ELR (cell line): ENCODE data around the gene STIL.
"Not testable (repeated sequence)": the region's sequence is repeated elsewhere in the genome, so short reads cannot be mapped to it uniquely, and the experiment has no call there.

ENCODE experiments used
- DNase-seq: peaks from one replicate; pipeline ENCODE4 v3.0.0-alpha.2; 2015; ENCODE audit warnings: low read depth

STIL gene

DNA sequence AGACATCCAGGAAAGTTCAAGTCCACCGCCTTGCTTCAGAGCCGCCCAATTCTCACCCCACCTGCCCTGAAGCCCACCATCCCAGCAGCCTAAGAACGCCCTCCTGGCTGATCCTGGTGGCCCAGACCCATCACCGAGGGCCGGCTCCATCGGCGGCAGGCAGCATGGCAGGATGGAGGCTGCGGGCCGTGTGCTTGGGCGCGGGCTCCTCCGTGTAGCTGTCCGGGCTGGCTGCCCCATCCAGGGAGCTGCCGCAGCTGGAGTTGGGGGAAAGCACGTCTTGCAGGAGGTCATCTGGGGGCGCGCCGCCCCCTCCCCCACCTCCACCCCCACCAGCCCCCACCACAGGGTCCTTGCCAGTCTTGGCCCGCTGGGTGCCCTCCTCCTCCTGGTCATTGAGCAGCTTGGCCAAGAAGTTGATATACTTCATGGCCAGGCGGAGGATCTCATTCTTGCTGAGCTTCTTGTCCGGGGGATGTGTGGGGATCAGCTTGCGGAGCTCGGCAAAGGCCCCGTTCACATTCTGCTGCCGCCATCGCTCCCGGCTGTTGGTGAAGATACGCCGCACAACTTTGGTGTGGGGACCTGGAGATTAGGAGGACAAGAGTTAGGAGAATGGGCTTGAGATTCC is 94.2 kb downstream of the STIL start:
- DNase-seq, result no peak

DNA sequence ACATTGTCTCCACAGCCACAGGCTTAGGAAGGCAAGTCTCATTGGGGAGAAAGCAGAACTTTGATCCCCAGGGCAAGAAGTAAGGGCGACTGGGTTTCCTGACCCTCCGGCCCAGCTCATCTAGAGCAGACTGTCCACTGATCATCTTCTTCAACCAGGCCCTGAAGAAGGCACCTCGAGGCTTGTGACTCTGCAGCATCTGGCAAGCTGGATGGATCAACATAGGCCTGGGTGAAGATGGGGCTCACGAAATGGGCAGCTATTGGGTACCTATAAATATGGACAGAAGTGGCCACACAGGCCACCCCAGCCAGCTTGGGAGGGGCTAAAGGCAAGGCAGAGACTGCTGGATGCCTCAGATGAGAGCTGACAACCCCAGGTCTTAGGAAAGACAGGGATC is 94.9 kb downstream of the STIL start:
- no peak for DNase-seq

- DNase-seq, result no peak
These were observed 97.5 kb downstream of the STIL start for GRCh38 chr1:47216278-47217059.

DNA sequence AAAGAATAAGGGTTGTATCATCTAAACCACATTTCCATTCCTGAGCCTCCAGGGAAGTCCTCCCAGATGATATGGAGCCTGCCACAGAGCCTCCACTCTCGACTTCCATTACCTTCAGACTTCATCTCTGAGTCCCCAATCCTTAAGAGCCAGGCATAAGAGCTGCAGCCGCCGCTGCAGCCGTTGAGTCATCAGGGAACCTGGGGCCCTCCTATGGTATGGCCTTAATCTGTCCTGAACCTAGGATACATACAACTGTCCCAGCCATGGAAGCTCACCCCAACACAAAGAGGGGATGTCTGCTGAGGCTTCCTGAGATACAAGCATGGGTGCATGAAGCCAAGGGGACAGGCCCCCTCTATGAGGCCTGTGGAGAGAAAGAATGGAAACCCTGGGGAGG is 98.2 kb downstream of the STIL start:
- DNase-seq, result no peak

DNA sequence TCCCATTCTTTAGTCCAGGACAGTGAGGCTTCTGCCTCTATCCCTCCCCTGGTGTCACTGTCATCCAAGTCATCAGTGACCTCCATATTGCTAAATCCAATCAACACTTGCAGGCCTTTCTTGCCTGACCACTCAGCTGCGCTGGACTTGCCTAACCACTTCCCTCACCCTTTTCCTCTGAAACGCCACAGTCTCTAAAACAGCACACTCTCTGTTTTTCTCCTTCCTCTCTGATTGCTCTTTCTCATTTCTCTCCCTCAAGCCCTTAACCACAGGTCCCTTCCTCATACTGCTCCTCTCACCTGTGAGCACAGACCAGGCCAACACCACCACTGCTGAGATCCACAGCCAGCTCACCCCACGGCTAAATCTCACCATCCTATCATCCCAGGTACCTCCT is 99.4 kb downstream of the STIL start:
- DNase-seq, result no peak

GRCh38 chr1:47213230-47213963 is 100.5 kb downstream of the STIL start:
- DNase-seq, result no peak

- DNase-seq, result no peak
These were observed 101.2 kb downstream of the STIL start for GRCh38 chr1:47212636-47213229.

GRCh38 chr1:47211796-47212269 is 102.1 kb downstream of the STIL start:
- DNase-seq, result no peak

DNA sequence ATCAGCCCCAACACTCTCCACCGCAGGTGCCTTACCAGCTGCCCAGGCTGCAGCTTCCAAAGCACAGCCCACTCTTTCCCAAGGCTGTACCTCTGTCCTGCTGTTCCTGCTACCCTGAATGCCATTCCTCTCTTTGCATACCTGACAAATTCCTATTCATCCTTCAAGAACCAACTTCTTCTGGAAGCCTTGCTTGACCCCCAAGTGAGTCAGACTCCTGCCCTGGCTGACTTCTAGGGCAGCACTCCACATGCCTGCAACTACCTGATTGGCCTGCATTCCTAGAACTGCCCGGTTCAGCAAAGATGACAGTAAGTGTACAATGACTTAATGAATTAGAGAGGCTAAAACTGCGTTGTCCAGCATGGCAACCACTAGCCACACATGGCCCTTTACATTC is 103.3 kb downstream of the STIL start:
- DNase-seq, result no peak

- DNase-seq, result peak; percentile 22
These were observed 104.1 kb downstream of the STIL start for GRCh38 chr1:47209725-47210325.

DNA sequence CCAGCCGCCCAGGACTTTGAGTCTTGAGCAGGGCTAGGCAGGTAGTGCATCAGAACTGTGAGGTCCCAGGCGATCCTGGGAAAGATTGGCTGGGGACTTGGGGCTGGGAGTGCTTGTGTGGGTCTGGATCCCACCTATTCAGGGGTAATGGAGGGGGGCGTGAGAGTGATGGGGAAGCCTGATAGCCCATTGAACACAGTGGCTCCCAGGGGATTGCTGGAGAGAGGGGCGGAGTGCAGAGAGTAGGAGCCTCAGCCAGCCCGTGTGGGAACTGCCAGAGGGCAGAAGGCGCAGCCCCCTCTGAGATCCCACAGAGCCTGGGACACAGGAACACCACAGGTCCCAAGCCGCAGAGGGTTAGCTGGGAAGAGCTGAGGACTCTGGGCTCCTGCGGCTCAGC is 104.9 kb downstream of the STIL start:
- no peak for DNase-seq

GRCh38 chr1:47208374-47208850 is 105.5 kb downstream of the STIL start:
- DNase-seq, result peak; percentile 30

- peak; percentile 67 for DNase-seq
These were observed 106.1 kb downstream of the STIL start for GRCh38 chr1:47207803-47208373.

- no peak for DNase-seq
These were observed 108.0 kb downstream of the STIL start for GRCh38 chr1:47205918-47206317.

DNA sequence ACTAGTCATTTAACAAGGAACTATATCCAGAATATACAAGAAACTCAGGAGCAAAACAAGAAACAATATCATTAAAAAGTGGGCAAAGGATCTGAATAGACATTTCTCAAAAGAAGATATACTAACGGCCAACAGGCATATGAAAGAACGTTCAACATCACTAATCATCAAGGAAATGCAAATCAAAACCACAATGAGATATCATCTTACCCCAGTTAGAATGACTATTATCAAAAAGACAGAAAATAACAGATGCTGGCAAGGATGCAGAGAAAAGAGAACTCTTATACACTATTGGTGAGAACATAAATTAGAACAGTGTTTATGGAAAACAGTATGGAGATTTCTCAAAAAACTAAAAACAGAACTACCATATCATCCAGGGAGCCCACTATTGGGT is 110.4 kb downstream of the STIL start:
- DNase-seq, result not testable (repeated sequence)

- DNase-seq, result no peak
These were observed 112.8 kb downstream of the STIL start for GRCh38 chr1:47201179-47201578.
